PFSK-1 (cell line): ENCODE data around the gene CISH.

ENCODE experiments used
- FOXP2 ChIP-seq: optimal IDR thresholded peaks from 2 replicates; pipeline ENCODE3; 2011; ENCODE audit warnings: borderline replicate concordance, control low read depth, inconsistent platforms; ENCODE audit not compliant: insufficient read depth; ENCODE audit errors: extremely low read length, extremely low read depth
- POLR2AphosphoS5 ChIP-seq: IDR thresholded peaks from 2 replicates; pipeline ENCODE4 v1.6.1; 2012; ENCODE audit warnings: low read depth, mild to moderate bottlenecking, control low read depth, low read length, moderate library complexity
- SIN3A ChIP-seq: IDR thresholded peaks from 2 replicates; pipeline ENCODE4 v1.6.1; 2012; ENCODE audit warnings: mild to moderate bottlenecking, low read length, moderate library complexity, borderline replicate concordance; ENCODE audit not compliant: insufficient read depth
- TAF1 ChIP-seq: IDR thresholded peaks from 2 replicates; pipeline ENCODE4 v1.6.1; 2012; ENCODE audit warnings: low read length, control low read depth, borderline replicate concordance; ENCODE audit not compliant: insufficient read depth
- TF ChIP-seq, protein P1 (sequence below), 2 experiments: IDR thresholded peaks; 2 replicates each; pipeline versions ENCODE4 v1.6.1 to v1.8.0; 2011 to 2012; ENCODE audit warnings: low read depth in 2 of 2, low read length in 2 of 2, control low read depth in 1 of 2, inconsistent platforms in 1 of 2, mild to moderate bottlenecking in 1 of 2, moderate library complexity in 1 of 2; ENCODE audit not compliant: insufficient read depth in 1 of 2

The CISH gene

DNA sequence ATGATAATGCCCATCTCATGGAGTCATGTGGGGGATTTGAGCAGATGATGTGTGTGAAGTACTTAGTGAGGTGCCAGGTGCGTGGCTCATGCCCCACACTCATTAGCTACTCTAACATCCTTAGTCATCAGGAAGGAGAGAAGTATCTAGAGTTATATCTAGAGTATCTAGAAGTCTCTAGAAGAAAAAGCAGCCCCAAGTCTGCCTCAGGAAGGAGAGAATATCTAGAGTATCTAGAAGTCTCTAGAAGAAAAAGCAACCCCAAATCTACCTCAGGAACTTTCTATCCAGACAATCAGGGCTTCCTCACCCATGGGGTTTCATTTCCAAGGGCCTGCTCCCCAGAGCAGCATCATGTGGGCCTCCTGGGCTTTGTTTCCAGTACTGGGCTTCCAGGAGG is 38.4 kb upstream of the CISH start:
- TF ChIP-seq, protein P1, sequence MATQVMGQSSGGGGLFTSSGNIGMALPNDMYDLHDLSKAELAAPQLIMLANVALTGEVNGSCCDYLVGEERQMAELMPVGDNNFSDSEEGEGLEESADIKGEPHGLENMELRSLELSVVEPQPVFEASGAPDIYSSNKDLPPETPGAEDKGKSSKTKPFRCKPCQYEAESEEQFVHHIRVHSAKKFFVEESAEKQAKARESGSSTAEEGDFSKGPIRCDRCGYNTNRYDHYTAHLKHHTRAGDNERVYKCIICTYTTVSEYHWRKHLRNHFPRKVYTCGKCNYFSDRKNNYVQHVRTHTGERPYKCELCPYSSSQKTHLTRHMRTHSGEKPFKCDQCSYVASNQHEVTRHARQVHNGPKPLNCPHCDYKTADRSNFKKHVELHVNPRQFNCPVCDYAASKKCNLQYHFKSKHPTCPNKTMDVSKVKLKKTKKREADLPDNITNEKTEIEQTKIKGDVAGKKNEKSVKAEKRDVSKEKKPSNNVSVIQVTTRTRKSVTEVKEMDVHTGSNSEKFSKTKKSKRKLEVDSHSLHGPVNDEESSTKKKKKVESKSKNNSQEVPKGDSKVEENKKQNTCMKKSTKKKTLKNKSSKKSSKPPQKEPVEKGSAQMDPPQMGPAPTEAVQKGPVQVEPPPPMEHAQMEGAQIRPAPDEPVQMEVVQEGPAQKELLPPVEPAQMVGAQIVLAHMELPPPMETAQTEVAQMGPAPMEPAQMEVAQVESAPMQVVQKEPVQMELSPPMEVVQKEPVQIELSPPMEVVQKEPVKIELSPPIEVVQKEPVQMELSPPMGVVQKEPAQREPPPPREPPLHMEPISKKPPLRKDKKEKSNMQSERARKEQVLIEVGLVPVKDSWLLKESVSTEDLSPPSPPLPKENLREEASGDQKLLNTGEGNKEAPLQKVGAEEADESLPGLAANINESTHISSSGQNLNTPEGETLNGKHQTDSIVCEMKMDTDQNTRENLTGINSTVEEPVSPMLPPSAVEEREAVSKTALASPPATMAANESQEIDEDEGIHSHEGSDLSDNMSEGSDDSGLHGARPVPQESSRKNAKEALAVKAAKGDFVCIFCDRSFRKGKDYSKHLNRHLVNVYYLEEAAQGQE (IDR thresholded peaks at IDR 0.05; ENCODE audit: insufficient read depth in 1 of 2, low read depth in 2 of 2, low read length in 2 of 2): no peak
- TF ChIP-seq TAF1 (no peak), FOXP2 (no peak), SIN3A (no peak)

DNA sequence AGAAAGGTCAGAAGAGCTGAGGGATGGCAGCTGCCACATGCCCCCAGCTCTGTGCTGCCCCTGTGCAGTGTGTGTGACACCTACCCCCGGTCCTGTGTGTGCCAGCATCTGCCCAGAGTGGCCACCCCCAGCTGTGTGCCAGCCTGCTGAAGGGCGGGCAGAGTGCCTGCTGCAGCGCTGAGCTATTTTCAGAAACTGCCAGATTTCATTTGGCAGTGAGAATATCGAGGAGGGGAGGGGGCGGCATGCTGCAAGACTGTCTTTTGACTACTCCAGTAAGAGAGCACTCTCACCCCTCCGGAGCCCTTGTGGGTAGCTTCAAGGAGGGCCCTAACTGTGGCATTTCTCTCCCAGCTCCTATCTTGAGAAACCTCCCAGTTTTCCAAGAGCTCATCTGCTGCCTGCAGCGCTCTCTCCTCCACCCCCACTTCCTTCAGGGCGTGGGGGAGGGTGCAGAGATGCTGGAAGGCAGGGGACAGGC is 37.9 kb upstream of the CISH start:
- TF ChIP-seq FOXP2 (no peak), TAF1 (no peak), POLR2AphosphoS5 (no peak), SIN3A (no peak)
- TF ChIP-seq, protein P1 (IDR thresholded peaks at IDR 0.05; ENCODE audit: insufficient read depth in 1 of 2, low read depth in 2 of 2, low read length in 2 of 2): no peak

DNA sequence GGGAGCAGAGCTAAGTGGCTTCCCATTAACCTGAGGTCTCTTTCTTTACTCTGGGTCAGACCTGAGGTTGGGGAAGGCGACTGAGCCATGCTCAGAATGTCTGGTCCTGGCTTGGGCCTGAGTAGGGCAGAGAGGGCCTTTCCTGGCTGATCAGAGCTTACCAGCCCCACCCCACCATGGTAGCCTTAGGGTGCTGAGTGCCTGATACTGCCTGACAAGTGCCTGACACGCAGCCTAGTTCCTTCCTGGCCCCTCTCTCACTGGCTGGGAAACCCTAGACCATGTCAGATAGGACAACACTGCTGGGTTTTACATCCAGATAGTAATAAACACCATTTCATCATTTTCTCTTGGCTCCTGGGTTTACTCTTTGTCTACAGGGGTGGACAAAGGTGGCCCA is 37.4 kb upstream of the CISH start:
- no peak for TF ChIP-seq TAF1
- no peak for TF ChIP-seq POLR2AphosphoS5

DNA sequence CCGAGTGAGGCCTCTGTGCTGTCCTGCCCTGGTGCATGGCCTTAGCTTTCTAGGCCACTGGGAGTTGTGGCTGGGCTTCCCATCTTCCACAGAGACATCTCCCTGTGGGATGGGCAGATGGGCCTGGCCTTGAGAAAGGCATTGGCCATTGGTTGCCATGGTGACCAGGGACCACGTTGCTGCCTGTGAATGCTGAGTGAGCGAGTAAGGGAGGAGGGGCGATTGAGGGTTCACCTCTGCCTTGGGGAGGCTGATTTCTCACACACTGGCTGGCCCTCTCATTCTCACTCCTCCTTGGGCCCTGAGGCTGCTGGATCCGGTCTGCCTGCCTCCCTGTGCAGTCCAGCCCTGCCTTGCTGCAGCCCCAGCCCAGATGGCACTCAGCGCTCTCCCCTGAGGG is 36.7 kb upstream of the CISH start:
- TF ChIP-seq, protein P1 (IDR thresholded peaks at IDR 0.05; ENCODE audit: insufficient read depth in 1 of 2, low read depth in 2 of 2, low read length in 2 of 2): no peak
- TF ChIP-seq FOXP2 (no peak), TAF1 (no peak), SIN3A (no peak), POLR2AphosphoS5 (no peak)

DNA sequence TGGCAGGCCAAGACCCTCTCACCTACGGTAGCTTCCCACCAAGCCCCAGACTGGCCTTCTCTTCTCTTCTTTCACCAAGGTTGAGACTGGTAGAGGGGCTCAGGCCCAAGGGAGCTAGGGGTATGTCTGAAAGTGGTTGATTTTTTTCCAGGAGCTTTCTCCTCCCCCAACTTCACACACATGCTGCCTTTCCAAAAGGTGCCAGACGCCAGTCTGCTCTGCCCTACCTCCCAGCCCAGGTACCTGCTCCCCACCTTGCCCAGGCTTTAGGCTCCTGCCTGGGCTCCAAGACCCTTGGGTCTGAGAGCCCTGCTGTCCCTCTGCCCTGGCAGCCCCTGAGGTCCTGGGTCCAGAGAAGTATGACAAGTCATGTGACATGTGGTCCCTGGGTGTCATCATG is 33.8 kb upstream of the CISH start:
- TF ChIP-seq, protein P1 (IDR thresholded peaks at IDR 0.05; ENCODE audit: insufficient read depth in 1 of 2, low read depth in 2 of 2, low read length in 2 of 2): no peak
- no peak for TF ChIP-seq FOXP2
- TF ChIP-seq TAF1: no peak
- no peak for TF ChIP-seq SIN3A
- TF ChIP-seq POLR2AphosphoS5: no peak
